Pericardium fibroblast (primary cell): Measurements from ENCODE around the gene PSMB2. TPM values are rescaled to one million over a fixed set of nuclear protein-coding genes. Genes with fewer than 3 reads are reported as not detected.

ENCODE experiments used
- total RNA-seq: library from RNA; depleted of rRNA; stranded (reverse); fragments of >200 nt; gene quantifications from 2 replicates; pipeline ENCODE4 v1.2.3, GENCODE V29; 2015

PSMB2 gene
- total RNA-seq, result 35.3 and 48.3 TPM in 2 replicates

GRCh38 chr1:35641233-35641866 lies at the start of gene PSMB2:
Gene PSMB2 (minus strand): TSS chr1:35641526. CDS start chr1:35641432, 94 bp downstream.

GRCh38 chr1:35573198-35574124 lies 67.9 kb downstream of the PSMB2 start, which contains the start of gene TFAP2E:
Gene TFAP2E (plus strand): TSS chr1:35573314. CDS start chr1:35573578, 264 bp downstream.

GRCh38 chr1:35557611-35558373 lies 83.5 kb downstream of the PSMB2 start, which contains the start of gene NCDN:
Gene NCDN (plus strand): TSS chr1:35557799. CDS start chr1:35558191, 392 bp downstream.

GRCh38 chr1:35557118-35557610 lies 84.2 kb downstream of the PSMB2 start, which contains the start of gene KIAA0319L:
Gene KIAA0319L (minus strand): TSS chr1:35557403. CDS start chr1:35554491, 2,912 bp downstream.

Other genes starting within 250 kb of the PSMB2 start
- gene KIAA0319L, start 84.1 kb downstream of the PSMB2 start, total RNA-seq, result 41.8 and 48.9 TPM in 2 replicates
- 26.6 and 31.3 TPM in 2 replicates for gene NCDN, start 83.7 kb downstream of the PSMB2 start, total RNA-seq
- gene TFAP2E, start 68.2 kb downstream of the PSMB2 start, total RNA-seq, result 0.17 and 0.82 TPM in 2 replicates
- gene C1orf216, start 77.4 kb upstream of the PSMB2 start, total RNA-seq, result 11.7 and 12.5 TPM in 2 replicates
- gene CLSPN, start 128.5 kb upstream of the PSMB2 start, total RNA-seq, result 0.47 and 0.85 TPM in 2 replicates
- 4.0 and 4.2 TPM in 2 replicates for gene AGO4, start 166.5 kb upstream of the PSMB2 start, total RNA-seq
- gene AGO1, start 241.7 kb upstream of the PSMB2 start, total RNA-seq, result 7.1 and 10.6 TPM in 2 replicates